Stimulated activated CD4-positive, alpha-beta T cell treated with anti-CD3 and anti-CD28 coated beads, TNF-alpha, amount 100 ng/mL, for 4 hours (primary cell): Measurements from ENCODE around the gene QRICH1.
A peak's percentile ranks its signal among the peaks of the same experiment; 100 is the strongest.

Experiments used
- DNase-seq, 3 experiments: peaks; one replicate each; pipeline ENCODE4 v3.0.0-alpha.2; 2020; ENCODE audit warnings: low read depth in 3 of 3

QRICH1 gene

GRCh38 chr3:49119036-49119435 is 25.2 kb upstream of the QRICH1 start:
- no peak for DNase-seq

- DNase-seq: no peak
Measured at GRCh38 chr3:49112262-49112661, 18.4 kb upstream of the QRICH1 start.

GRCh38 chr3:49111347-49111746 is 17.5 kb upstream of the QRICH1 start:
- DNase-seq: no peak

DNA sequence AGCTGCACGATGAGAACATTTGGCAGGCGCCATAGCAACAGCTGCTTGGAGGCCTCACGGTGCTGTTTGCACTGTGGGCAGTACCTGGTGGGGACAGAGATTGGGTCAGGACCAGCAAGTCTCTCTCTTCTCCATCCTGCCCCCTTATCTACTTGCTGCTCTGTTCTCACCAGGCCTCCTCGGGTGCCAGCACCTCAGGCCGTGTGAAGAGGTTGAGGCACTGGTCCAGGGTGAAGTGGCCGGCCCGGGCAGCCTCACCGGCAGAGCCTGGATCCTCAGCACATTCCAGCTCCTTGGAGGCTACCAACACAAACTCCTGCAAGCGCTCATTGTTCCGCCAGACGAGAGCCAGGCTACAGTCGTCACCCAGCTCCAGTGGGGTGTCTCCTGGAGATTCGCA is 16.9 kb upstream of the QRICH1 start:
- no peak for DNase-seq

- no peak for DNase-seq
Measured at GRCh38 chr3:49108346-49108745, 14.5 kb upstream of the QRICH1 start.

DNA sequence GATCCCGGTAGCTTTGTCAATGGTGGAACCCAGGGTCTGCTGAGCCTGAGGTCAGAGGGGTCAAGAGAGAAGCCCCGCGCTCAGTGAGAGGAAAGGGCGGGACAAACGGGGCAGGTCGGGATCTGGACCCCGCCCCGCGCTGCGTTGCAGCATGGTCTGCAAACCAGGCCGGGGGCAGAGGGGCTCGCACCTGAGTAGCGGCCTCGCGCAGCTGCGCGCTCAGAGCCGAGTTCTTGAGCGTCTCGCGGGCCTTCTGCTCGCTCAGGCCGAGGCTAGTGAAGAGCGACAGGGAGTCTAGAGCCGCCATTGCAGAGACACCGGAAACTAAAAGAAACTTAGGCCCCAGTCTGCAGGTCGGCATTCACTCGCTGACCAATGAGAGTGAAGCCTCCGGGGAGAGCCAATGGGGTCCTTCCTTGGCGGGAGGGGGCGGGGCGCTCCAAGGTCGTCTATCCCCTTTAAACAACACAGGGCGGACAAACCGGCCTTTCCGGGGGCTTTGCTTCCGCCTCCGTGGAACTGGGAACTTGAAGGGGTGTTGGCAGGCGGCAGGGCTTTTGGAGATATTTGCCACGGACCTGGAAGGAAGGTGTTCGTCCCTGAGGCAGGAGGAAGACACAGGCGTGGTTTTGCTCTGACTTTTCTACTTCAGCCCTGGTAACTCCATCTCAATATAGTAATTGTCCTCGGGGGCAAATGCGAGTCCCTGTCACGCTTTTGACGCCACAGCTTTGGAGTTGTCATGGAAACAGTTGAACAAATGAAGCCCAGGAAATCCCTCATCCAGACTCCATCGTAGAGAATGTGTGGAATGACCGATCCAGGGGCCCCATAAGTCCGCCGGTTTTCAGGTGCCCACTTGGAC is 10.8 kb upstream of the QRICH1 start, which contains the start of gene QARS1:
TSS of gene QARS1 (minus strand) at position 331 of the 865 bp plus-strand sequence. CDS start at position 307, 24 bp downstream.
- DNase-seq: peak; percentile 73 to 75 (median 73)

- peak in 1 of 3 experiments; percentile 7 for DNase-seq
Measured at GRCh38 chr3:49104052-49104426, 10.2 kb upstream of the QRICH1 start.

- DNase-seq: no peak
Measured at GRCh38 chr3:49100046-49100615, 6.3 kb upstream of the QRICH1 start.

- DNase-seq: no peak
Measured at GRCh38 chr3:49098910-49099630, 5.2 kb upstream of the QRICH1 start.

DNA sequence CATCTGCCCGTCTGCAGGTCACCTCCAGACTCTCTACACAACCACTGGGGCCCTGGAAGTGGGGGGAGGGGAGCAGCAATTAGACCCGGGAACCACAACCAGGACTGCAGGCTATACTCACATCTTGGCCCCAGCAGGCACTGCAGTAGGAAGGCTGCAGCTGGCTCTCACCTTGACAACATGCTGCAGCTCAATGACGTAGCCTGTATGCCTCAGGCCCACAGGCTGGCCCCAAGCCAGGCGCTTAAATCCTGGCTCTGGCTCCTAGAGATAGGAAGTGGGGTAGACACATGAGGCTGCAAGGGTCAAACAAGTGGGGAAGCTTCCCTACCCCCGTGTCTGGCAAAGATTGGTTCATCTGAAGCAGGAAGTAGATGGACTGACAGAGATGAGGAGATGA is 4.6 kb upstream of the QRICH1 start:
- no peak for DNase-seq

- peak; percentile 53 to 65 (median 64) for DNase-seq
Measured at GRCh38 chr3:49092938-49093852, 676 bp downstream of the QRICH1 start.

GRCh38 chr3:49081429-49081828 is 12.4 kb downstream of the QRICH1 start:
- no peak for DNase-seq

DNA sequence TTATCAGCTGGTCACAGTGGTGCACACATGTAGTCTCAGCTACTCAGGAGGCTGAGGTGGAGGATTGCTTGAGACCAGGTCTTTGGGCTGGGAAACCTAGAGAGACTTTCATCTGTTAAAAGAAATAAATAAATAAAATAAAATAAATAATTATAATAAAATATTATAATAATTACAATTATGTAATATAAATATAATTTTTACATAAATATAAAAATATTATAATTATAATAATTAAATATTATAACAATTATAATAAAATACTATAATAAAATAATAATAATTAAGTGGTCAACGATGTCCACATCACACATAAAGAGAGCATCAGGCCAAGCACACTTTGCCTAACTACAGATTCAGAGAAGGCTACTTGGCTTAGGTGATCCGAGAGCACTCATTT is 14.6 kb downstream of the QRICH1 start:
- no peak for DNase-seq

GRCh38 chr3:49076646-49077045 is 17.2 kb downstream of the QRICH1 start:
- DNase-seq: no peak

DNA sequence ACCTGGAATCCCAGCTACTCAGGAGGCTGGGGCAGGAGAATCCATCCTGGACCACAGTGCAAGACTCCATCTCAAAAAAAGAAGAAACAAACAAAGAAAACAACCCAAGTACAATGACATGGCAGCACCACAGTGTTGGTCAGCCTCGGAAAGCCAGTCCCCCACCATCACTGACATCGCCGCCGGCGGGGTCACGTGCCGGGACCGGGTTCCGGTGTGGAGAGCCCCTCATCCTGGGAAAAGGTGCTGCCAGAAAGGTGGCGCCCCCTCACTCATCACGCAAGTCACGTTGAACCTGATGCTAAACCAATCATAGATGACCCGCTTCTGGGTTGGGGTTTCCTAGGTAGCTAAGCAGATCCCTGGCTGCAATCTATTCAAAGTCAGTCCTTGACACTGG is 17.8 kb downstream of the QRICH1 start:
- no peak for DNase-seq

DNA sequence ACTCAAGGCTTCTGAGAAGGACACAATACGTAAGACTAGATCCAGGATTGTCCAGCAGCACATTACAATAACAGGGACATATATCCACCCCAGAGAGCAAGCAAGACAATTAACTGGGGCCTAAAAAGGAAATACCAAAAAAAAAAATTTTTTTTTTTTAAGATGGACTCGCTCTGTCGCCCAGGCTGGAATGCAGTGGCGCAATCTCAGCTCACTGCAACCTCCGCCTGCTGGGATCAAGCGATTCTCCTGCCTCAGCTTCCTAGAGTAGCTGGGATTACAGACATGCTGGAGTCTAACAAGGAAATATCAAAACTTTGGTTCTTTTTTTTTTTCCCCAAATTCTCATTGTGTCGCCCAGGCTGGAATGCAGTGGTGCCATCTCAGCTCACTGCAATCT is 35.9 kb downstream of the QRICH1 start:
- DNase-seq: no peak

GRCh38 chr3:49057268-49057667 is 36.6 kb downstream of the QRICH1 start:
- no peak for DNase-seq

DNA sequence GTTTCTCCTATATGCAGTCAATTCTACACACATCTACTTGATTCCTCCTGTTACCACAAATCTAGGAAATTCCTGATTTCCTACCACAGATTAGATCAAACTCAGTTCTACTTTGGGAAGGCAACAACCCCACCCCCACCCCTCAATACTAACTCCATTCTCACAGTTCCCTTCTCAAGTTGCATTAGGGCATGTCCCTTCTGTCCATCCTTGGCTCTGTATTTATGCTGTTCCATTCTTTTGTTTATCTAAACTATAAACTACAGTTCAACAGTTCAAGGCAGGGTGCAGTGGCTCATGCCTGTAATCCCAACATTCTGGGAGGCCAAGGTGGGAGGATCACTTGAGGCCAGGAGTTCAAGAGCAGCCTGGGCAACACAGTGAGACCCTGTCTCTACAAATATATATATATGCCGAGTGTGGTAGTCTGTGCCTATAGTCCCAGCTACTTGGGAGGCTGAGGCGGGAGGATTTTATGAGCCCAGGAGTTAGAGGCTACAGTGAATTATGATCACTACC is 39.5 kb downstream of the QRICH1 start:
- no peak for DNase-seq

GRCh38 chr3:49053543-49053942 is 40.3 kb downstream of the QRICH1 start:
- no peak for DNase-seq

DNA sequence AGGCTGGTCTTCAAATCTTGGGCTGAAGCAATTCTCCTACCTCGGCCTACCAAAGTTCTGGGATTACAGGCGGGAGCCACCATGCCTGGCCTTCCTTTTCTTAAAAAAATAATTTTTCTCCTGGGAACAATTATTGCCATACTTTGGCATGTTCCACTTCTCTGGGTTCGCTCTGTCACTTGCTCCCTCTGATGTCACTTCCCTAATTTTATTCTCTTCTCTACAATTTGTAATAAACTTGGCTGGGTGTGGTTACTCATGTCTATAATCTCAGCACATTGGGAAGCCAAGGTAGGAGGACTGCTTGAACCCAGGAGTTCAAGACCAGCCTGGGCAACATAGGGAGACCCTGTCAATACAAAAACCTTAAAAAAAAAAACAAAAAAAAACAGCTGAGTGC is 58.6 kb downstream of the QRICH1 start:
- no peak for DNase-seq

- no peak for DNase-seq
Measured at GRCh38 chr3:49034650-49035049, 59.2 kb downstream of the QRICH1 start.
